ENCODE data around the gene AGAP3.

AGAP3 gene

GRCh38 chr7:151066273-151066974 is 19.9 kb upstream of the AGAP3 start:
- no peaks in the 10 kb centered on the region for H3K9me3 ChIP-seq (ENCODE audit: insufficient read depth, low read length, severe bottlenecking)
- DNase-seq = no peak
- no peak for ATAC-seq (ENCODE audit: insufficient read depth, low read depth)
- no peak overlapping the region for H3K27ac ChIP-seq (ENCODE audit: low read length)
- H3K27me3 ChIP-seq (ENCODE audit: insufficient read depth, low read length, poor library complexity) = no peaks in the 10 kb centered on the region
- TF ChIP-seq CTCF (IDR thresholded peaks at IDR 0.05; ENCODE audit: borderline replicate concordance, extremely low read depth, low read length, poor library complexity, severe bottlenecking) = no peak
- no peak for TF ChIP-seq EZH2 (IDR thresholded peaks at IDR 0.05; ENCODE audit: borderline replicate concordance, low read depth, low read length, severe bottlenecking)
- H3K36me3 ChIP-seq (ENCODE audit: insufficient read depth, low read length) = peaks cover 93% of the 10 kb centered on the region
- no peak overlapping the region for H3K4me2 ChIP-seq (ENCODE audit: insufficient read depth, low read length)
- peaks cover 14% of the 10 kb centered on the region for H3K79me2 ChIP-seq (ENCODE audit: insufficient read depth, low read length)
- H2AFZ ChIP-seq (ENCODE audit: low read depth, low read length) = no peak overlapping the region
- H4K20me1 ChIP-seq (ENCODE audit: insufficient read depth, low read length) = peaks cover 24% of the 10 kb centered on the region
- H3K9ac ChIP-seq (ENCODE audit: low read depth, low read length) = no peak overlapping the region
- H3K4me3 ChIP-seq (ENCODE audit: low read depth in 1 of 2, low read length in 2 of 2) = no peak overlapping the region
- peaks cover 13% of the 10 kb centered on the region for H3K4me1 ChIP-seq (ENCODE audit: insufficient read depth, low read length)

GRCh38 chr7:151068069-151068773 is 18.1 kb upstream of the AGAP3 start:
- Histone ChIP-seq H3K4me1 (ENCODE audit: insufficient read depth, low read length) (no peaks in the 10 kb centered on the region), H3K9ac (ENCODE audit: low read depth, low read length) (no peak overlapping the region), H3K36me3 (ENCODE audit: insufficient read depth, low read length) (peaks cover 88% of the 10 kb centered on the region), H4K20me1 (ENCODE audit: insufficient read depth, low read length) (peaks cover 10% of the 10 kb centered on the region; the same call in 1 of the 2 replicates), H3K9me3 (ENCODE audit: insufficient read depth, low read length, severe bottlenecking) (no peaks in the 10 kb centered on the region), H3K4me3 (ENCODE audit: low read depth in 1 of 2, low read length in 2 of 2) (no peak overlapping the region), H3K79me2 (ENCODE audit: insufficient read depth, low read length) (peaks cover 3% of the 10 kb centered on the region; the same call in 1 of the 2 replicates), H2AFZ (ENCODE audit: low read depth, low read length) (no peak overlapping the region), H3K4me2 (ENCODE audit: insufficient read depth, low read length) (no peak overlapping the region), H3K27me3 (ENCODE audit: insufficient read depth, low read length, poor library complexity) (no peaks in the 10 kb centered on the region), H3K27ac (ENCODE audit: low read length) (no peak overlapping the region)
- TF ChIP-seq CTCF (IDR thresholded peaks at IDR 0.05; ENCODE audit: borderline replicate concordance, extremely low read depth, low read length, poor library complexity, severe bottlenecking) (no peak), EZH2 (IDR thresholded peaks at IDR 0.05; ENCODE audit: borderline replicate concordance, low read depth, low read length, severe bottlenecking) (no peak)
- ATAC-seq (ENCODE audit: insufficient read depth, low read depth) (no peak), DNase-seq (no peak)

GRCh38 chr7:151069841-151070573 is 16.3 kb upstream of the AGAP3 start:
- H3K36me3 ChIP-seq (ENCODE audit: insufficient read depth, low read length) = peaks cover 88% of the 10 kb centered on the region
- H3K9ac ChIP-seq (ENCODE audit: low read depth, low read length) = no peak overlapping the region

More at GRCh38 chr7:151069841-151070573, 16.3 kb upstream of the AGAP3 start:
- H3K9me3 ChIP-seq (ENCODE audit: insufficient read depth, low read length, severe bottlenecking) = no peaks in the 10 kb centered on the region
- H3K27me3 ChIP-seq (ENCODE audit: insufficient read depth, low read length, poor library complexity) = no peaks in the 10 kb centered on the region
- no peak for DNase-seq
- no peaks in the 10 kb centered on the region for H3K4me1 ChIP-seq (ENCODE audit: insufficient read depth, low read length)
- H3K4me2 ChIP-seq (ENCODE audit: insufficient read depth, low read length) = no peak overlapping the region
- H3K27ac ChIP-seq (ENCODE audit: low read length) = no peak overlapping the region
- H4K20me1 ChIP-seq (ENCODE audit: insufficient read depth, low read length) = 0 out of 2 replicates have a peak, but pooled peaks cover 5% of the 10 kb centered on the region
- no peaks in the 10 kb centered on the region for H3K79me2 ChIP-seq (ENCODE audit: insufficient read depth, low read length)
- no peak for TF ChIP-seq CTCF (IDR thresholded peaks at IDR 0.05; ENCODE audit: borderline replicate concordance, extremely low read depth, low read length, poor library complexity, severe bottlenecking)
- TF ChIP-seq EZH2 (IDR thresholded peaks at IDR 0.05; ENCODE audit: borderline replicate concordance, low read depth, low read length, severe bottlenecking) = no peak
- H2AFZ ChIP-seq (ENCODE audit: low read depth, low read length) = no peak overlapping the region
- no peak overlapping the region for H3K4me3 ChIP-seq (ENCODE audit: low read depth in 1 of 2, low read length in 2 of 2)
- no peak for ATAC-seq (ENCODE audit: insufficient read depth, low read depth)

Data from DND-41 (cell line).